HG03135 (cell line): ENCODE results near the gene VWC2L.

ENCODE experiments used
- ATAC-seq: cut with Tn5 transposase; IDR thresholded peaks from one replicate; pipeline ENCODE4 v1.9.1; 2021; ENCODE audit warnings: mild to moderate bottlenecking, moderate library complexity; ENCODE audit not compliant: unreplicated experiment

The VWC2L gene

DNA sequence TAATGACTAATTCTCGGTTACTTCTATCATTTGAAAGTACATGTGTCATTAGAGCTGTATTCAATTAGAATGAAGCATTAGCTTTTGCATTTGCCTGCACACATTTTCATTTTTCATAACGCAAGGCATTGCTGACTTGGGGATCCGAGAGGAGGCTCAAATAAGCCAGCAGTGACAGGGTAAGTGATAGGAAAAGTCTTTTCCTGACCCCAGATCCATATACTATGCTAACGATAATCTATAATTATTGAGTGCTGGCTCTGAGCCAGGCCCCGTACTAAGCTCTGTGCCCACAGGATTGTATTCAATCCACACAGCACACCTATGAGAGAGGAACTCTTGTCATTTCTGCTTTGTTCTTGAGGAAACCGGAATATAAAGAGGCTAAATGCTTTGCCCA, 168.2 kb downstream of the VWC2L start:
- ATAC-seq, result no peak

DNA sequence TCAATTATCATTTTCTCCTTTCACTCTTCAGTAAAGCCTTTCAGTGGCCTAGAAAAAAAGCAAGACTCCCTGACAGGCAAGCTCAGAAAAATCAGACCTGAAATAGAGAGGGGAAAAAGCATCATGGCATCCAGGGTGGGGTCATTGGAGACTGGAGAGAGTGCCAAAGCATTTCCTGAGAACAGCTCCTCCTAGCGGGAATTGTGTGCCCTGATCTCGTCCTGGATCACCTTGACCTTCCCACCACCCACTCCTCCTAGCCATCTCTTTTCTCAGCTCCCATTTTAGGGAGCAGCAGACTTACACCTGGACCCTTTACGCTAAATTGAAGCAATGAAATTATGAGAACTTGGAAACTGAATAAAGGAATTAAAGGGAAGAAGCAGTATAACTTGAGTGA, 176.6 kb downstream of the VWC2L start:
- ATAC-seq, result no peak

DNA sequence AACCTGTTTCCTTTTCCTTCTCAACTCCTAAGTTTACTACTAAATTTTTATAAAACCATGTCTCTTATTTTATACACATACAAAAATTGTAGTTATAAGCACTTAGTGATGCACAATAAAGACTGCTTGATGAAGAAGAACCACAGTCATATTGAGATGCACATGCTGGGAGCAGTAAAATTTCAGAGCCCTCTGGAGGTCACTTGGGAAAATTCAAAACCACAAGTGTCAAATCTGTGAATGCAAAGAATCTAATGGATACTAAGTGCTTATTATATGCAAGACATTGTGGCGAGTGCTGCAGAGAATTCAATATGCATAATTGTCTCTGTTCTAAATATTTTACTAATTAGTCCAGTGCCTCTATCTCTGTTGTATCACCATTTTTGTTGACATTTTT, 180.5 kb downstream of the VWC2L start:
- no peak for ATAC-seq

DNA sequence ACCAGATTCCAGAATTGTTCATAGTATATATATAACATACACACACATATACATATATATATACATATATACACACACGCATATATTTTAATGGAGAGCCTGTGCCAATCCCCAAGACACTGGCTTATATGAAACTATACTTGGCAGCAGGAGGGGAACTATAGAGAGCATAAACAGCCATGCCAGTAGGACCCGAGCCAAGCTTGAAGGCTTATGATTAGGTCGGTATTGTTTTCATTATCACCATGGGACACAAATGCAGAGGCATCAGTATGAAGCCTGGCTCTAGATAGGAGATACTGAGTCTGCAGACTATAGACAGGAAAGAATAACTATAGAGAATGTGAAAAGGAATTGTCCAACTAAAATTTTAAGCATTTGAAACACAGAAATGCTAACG, 181.2 kb downstream of the VWC2L start:
- no peak for ATAC-seq

DNA sequence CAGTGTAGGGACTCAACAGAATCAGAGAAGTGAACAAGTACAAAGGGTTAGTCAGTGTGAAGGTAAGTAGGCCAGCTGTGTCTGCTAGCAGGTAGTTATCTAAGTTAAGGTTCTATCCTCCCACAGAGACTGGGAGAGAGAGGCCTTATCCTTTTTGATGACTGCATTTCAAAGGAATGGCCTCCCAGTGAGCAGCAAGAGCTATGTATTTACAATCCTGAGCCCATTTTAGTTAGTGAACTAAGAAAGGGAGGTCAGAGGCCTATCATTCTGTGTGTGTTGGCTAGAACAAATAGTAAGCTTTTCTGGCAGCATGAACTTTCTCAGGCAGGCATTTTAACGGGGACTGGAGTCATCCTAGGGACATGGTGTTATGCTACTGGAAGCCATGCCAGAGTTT, 182.9 kb downstream of the VWC2L start:
- no peak for ATAC-seq

DNA sequence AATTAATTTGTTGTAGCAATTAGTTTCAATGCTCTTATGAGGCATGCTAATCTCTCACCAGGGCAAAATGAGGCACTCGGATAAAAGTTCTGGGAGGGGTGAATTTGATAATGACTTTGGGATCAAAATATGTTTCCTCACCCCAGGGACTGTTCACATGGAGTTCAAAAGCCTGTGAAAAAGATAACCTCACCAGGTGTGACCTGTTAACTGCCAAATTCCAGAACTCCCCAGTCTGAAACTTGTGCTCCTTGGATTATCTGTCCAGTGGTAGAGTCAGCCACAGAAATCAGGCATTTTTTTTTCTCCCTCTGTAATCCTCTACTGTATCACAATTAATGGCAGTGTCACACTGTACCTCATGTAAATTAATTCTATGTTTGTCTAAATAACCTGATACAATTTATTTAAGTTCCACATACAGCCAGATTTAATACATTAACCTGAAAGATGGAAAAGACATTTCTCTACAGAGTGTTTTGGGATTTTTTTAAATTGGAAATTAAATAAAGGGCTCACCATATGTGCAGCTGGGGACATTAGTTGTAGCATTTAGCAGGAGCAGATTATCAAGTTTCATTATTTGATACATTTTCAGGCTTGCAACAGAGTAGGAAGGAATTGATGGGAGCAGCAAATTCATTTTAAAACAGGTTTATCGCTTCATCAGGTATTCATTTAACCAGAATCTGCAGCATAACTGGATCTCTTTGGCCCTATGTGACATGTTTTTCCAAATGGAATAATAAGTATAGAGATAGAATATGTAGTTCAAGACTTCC, 191.2 kb downstream of the VWC2L start:
- ATAC-seq, result no peak

DNA sequence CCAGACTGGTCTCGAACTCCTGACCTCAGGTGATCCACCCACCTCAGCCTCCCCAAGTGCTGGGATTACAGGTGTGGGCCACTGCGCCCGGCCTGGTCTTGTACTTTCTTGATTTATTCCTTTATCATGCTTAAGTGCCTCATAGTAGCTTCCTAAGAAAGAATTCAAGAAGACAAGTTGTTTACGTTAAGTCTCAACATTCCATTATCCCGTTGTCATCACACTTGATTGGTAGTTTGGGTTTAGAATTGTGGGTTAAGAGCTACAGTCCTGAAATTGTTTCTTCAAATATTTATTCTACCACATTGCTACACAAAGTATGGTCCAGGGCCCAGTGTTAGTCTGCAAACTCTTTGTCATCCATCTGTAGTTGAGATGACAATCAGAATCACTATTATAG, 194.0 kb downstream of the VWC2L start:
- ATAC-seq, result no peak

DNA sequence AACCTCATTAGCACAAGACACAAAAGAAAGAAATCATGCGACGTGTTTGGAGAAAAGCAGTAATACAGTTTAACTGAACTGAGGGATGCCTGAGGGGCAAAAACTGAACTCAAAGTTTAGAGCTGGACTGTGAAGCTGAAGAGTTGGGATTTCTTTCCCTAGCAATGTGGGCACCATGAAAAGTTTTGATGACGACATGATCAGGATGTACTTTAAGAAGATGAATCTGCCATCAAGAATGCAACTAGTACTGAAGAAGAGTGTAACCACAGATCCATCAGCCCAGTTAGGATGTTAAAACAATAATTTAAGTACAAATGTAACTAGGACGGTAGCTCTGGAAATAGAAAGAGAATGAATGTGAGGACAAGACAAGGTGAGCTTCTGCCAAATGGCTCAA, 196.2 kb downstream of the VWC2L start:
- ATAC-seq, result no peak

DNA sequence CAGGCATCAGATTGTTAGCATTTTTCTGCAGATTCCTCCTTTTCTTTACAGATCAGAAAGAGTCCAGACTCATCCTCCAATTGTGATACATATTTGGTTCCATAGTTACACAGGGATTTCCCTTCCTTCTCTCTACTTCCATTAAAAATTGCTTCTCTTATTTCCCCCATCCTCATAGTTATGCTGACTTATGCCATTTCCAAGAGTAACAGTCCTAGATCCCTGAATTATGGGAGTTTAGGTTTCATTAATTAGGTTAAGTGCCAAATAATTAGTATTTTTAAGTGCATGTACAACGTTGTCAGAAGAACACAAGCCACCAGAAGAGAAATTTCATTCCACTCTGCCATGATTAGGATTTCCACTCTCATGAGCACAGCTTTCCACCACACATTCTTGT, 200.2 kb downstream of the VWC2L start:
- ATAC-seq, result no peak

DNA sequence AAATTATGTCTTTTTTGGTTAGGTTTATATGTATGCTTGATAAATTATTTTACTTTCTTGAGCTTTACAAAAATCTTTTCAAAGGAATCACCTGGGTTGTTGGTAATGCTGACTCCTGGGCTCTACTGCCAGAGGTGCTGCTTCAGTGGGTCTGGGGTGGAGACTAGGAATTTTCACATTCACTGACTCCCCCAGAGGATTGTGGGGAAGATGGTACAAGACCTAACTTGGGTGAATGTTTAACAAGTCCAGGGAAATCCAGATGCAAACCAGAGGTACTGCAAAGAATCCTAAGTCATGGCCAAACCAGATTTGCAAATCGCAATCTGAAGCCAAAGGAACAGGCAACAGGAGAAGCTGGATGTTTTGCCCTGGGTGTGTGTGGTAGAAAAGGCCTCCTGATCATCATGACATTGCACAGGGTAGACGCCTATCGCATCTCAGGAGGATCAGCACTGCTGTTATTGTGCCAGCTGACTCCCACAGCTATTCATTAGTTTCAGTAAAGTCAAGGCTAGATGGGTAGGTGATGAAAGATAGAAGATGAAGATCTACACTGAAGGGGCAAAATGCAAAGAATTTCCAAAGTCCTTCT, 213.4 kb downstream of the VWC2L start:
- no peak for ATAC-seq

DNA sequence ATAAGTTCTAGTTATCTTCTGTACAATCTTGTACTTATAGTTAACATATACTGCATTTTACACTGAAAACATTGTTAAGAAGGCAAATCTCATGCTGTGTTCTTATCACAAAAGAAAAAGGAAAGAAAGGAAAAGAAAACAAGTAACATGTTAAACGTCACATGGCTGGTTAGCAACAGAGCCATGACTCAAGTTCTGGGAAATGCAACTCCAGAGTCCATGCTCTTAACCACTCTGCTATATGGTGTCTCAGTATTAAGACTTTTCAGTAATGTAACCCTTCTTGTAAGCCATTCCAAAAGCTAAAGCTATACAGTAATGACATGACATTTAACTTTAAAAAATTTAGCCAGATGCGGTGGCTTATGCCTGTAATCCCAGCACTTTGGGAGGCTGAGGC, 217.2 kb downstream of the VWC2L start:
- ATAC-seq, result no peak
